Measurements from ENCODE around the gene SOX9. TPM values are rescaled to one million over a fixed set of nuclear protein-coding genes. Genes with fewer than 3 reads are reported as not detected.

The SOX9 gene
- total RNA-seq, 2 experiments from 2014 or later = not detected

DNA sequence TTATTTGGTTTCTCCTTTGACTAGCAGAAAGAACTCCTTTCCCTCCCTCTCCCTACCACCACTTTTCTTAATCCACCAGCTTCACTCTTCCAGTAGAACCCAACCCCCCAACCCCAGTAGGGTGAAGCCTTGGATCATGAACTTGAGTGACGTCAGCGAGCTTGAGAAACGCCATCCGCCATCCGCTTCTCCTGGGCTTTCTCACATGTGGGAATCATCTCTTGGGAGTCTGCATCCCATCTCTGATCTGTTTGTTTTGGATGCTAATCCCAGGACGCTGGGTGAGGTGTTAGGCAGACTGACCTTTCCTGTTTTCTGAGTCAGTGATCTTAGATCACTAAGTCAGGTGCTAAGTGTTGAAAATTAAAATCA is 16.0 kb upstream of the SOX9 start:
- no peak overlapping the region for H3K27ac Mint-ChIP-seq
- POLR2A ChIA-PET = no interaction called here
- DNase-seq (no peak), ATAC-seq (ENCODE audit: poor library complexity) (no peak)
- Histone ChIP-seq H3K4me3 (ENCODE audit: low read length) (no peak overlapping the region), H3K36me3 (ENCODE audit: insufficient read depth, low read length) (no peaks in the 10 kb centered on the region), H3K27me3 (ENCODE audit: control insufficient read depth in 1 of 2, insufficient read depth in 2 of 2, low read length in 2 of 2) (no peaks in the 10 kb centered on the region), H3K27ac (ENCODE audit: low read depth in 1 of 2, low read length in 2 of 2) (no peak overlapping the region), H3K9me3 (ENCODE audit: control insufficient read depth in 1 of 2, insufficient read depth in 1 of 2, low read length in 2 of 2) (peaks cover 0 to 8% of the 10 kb centered on the region in 2 experiments), H3K4me1 (ENCODE audit: insufficient read depth, low read length) (no peaks in the 10 kb centered on the region)
- peaks cover 22% of the 10 kb centered on the region for H3K27me3 Mint-ChIP-seq
- no peaks in the 10 kb centered on the region for H3K4me1 Mint-ChIP-seq (ENCODE audit: low read depth)
- CTCF ChIA-PET = no interaction called here
- no peaks in the 10 kb centered on the region for H3K9me3 Mint-ChIP-seq
- TF ChIP-seq, protein P1, sequence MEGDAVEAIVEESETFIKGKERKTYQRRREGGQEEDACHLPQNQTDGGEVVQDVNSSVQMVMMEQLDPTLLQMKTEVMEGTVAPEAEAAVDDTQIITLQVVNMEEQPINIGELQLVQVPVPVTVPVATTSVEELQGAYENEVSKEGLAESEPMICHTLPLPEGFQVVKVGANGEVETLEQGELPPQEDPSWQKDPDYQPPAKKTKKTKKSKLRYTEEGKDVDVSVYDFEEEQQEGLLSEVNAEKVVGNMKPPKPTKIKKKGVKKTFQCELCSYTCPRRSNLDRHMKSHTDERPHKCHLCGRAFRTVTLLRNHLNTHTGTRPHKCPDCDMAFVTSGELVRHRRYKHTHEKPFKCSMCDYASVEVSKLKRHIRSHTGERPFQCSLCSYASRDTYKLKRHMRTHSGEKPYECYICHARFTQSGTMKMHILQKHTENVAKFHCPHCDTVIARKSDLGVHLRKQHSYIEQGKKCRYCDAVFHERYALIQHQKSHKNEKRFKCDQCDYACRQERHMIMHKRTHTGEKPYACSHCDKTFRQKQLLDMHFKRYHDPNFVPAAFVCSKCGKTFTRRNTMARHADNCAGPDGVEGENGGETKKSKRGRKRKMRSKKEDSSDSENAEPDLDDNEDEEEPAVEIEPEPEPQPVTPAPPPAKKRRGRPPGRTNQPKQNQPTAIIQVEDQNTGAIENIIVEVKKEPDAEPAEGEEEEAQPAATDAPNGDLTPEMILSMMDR (IDR thresholded peaks at IDR 0.05) = no peak
- H3K36me3 Mint-ChIP-seq (ENCODE audit: low read depth) = no peaks in the 10 kb centered on the region
- intact Hi-C loops (cut with DNase I, micrococcal nuclease) = no loop called here
- no peak overlapping the region for H3K4me3 Mint-ChIP-seq

- no peak for DNase-seq
- peaks cover 0 to 7% of the 10 kb centered on the region in 2 experiments for H3K9me3 ChIP-seq (ENCODE audit: control insufficient read depth in 1 of 2, insufficient read depth in 1 of 2, low read length in 2 of 2)
- Mint-ChIP-seq H3K4me3 (no peak overlapping the region), H3K27ac (no peak overlapping the region), H3K27me3 (peaks cover 39% of the 10 kb centered on the region), H3K36me3 (ENCODE audit: low read depth) (no peaks in the 10 kb centered on the region), H3K4me1 (ENCODE audit: low read depth) (no peaks in the 10 kb centered on the region), H3K9me3 (no peaks in the 10 kb centered on the region)
- no peak for ATAC-seq (ENCODE audit: poor library complexity)
- H3K27me3 ChIP-seq (ENCODE audit: control insufficient read depth in 1 of 2, insufficient read depth in 2 of 2, low read length in 2 of 2) = no peaks in the 10 kb centered on the region
- no peaks in the 10 kb centered on the region for H3K4me1 ChIP-seq (ENCODE audit: insufficient read depth, low read length)
- ChIA-PET CTCF (no interaction called here), POLR2A (no interaction called here)
- H3K4me3 ChIP-seq (ENCODE audit: low read length) = no peak overlapping the region
- H3K36me3 ChIP-seq (ENCODE audit: insufficient read depth, low read length) = no peaks in the 10 kb centered on the region
- intact Hi-C loops (cut with DNase I, micrococcal nuclease) = no loop called here
- no peak overlapping the region for H3K27ac ChIP-seq (ENCODE audit: low read depth in 1 of 2, low read length in 2 of 2)
- TF ChIP-seq, protein P1 (IDR thresholded peaks at IDR 0.05) = no peak
Observed at GRCh38 chr17:72107100-72107499, 13.7 kb upstream of the SOX9 start.

DNA sequence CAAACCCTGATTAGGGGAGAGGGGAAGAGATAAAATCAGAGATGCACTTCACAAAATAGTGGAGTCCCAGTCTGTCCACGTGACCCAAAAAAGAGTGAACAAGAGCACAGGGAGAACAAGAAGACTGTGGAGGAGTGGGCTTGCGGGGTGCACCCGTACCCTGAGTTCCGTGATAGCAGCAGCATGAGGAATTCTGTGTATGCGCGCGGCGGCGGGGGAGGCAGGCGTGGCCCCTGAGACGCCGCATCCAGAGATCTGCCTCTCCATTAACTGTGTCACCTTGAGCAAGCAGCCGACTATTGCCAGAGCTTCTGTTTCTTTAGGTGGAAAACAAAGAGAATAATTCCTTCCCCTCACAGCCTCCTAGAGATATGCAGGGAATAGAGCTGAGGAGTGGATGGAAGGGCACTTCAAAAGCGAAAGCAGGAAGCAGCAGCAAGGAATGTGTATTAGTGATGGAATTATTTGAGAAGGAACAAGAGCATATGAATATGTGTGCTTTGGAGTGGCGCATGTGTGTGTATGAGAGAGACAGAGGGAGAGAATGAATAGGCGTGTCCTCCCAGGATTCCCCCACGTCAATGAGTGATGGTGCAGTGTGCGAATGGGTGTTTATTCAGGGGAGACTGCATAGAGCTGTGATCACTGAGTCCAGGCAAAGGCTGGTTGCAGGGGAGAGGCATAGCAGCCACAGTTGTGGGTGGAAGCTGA is 10.4 kb upstream of the SOX9 start:
- POLR2A ChIA-PET = no interaction called here
- Histone ChIP-seq H3K27ac (ENCODE audit: low read depth in 1 of 2, low read length in 2 of 2) (no peak overlapping the region), H3K27me3 (ENCODE audit: control insufficient read depth in 1 of 2, insufficient read depth in 2 of 2, low read length in 2 of 2) (peaks cover 5 to 15% of the 10 kb centered on the region in 2 experiments), H3K9me3 (ENCODE audit: control insufficient read depth in 1 of 2, insufficient read depth in 1 of 2, low read length in 2 of 2) (peaks cover 0 to 11% of the 10 kb centered on the region in 2 experiments), H3K4me1 (ENCODE audit: insufficient read depth, low read length) (no peaks in the 10 kb centered on the region), H3K36me3 (ENCODE audit: insufficient read depth, low read length) (no peaks in the 10 kb centered on the region), H3K4me3 (ENCODE audit: low read length) (no peak overlapping the region)
- CTCF ChIA-PET = no interaction called here
- no peaks in the 10 kb centered on the region for H3K9me3 Mint-ChIP-seq
- intact Hi-C loops (cut with DNase I, micrococcal nuclease) = no loop called here
- TF ChIP-seq, protein P1 (IDR thresholded peaks at IDR 0.05) = no peak
- ATAC-seq (ENCODE audit: poor library complexity) = no peak
- no peak overlapping the region for H3K4me3 Mint-ChIP-seq
- no peaks in the 10 kb centered on the region for H3K4me1 Mint-ChIP-seq (ENCODE audit: low read depth)
- DNase-seq = no peak
- no peak overlapping the region for H3K27ac Mint-ChIP-seq
- no peaks in the 10 kb centered on the region for H3K36me3 Mint-ChIP-seq (ENCODE audit: low read depth)
- peaks cover 57% of the 10 kb centered on the region for H3K27me3 Mint-ChIP-seq

Measured in CD4-positive, alpha-beta T cell (primary cell).